ENCODE results near the gene WDR46.

WDR46 gene

GRCh38 chr6:33252759-33253158, 36.3 kb downstream of the WDR46 start:
- DNase-seq (ENCODE audit: low read depth in 2 of 2), result peak in 1 of 2 donors; percentile 38

GRCh38 chr6:33251395-33252012, 37.5 kb downstream of the WDR46 start:
- no peak for TF ChIP-seq CTCF (IDR thresholded peaks at IDR 0.05; ENCODE audit: low read depth, low read length)
- peak in 1 of 2 donors; percentile 18 for DNase-seq (ENCODE audit: low read depth in 2 of 2)
- no peak overlapping the region for H3K4me3 ChIP-seq (replicated peaks in 1 of 2; ENCODE audit: low read depth in 2 of 2, low read length in 2 of 2)

More at GRCh38 chr6:33252759-33253158, 36.3 kb downstream of the WDR46 start:
- no peak overlapping the region for H3K4me3 ChIP-seq (replicated peaks in 1 of 2; ENCODE audit: low read depth in 2 of 2, low read length in 2 of 2)
- no peak for TF ChIP-seq CTCF (IDR thresholded peaks at IDR 0.05; ENCODE audit: low read depth, low read length)

- H3K4me3 ChIP-seq (replicated peaks in 1 of 2; ENCODE audit: low read depth in 2 of 2, low read length in 2 of 2), result peak overlapping the region in 1 of 2 donors; percentile 2
- TF ChIP-seq CTCF (IDR thresholded peaks at IDR 0.05; ENCODE audit: low read depth, low read length), result no peak
- DNase-seq (ENCODE audit: low read depth in 2 of 2), result no peak
These were observed 38.3 kb downstream of the WDR46 start for GRCh38 chr6:33250731-33251130.

GRCh38 chr6:33249732-33250630, 39.1 kb downstream of the WDR46 start:
- peak overlapping the region; percentile 57 to 72 for H3K4me3 ChIP-seq (replicated peaks in 1 of 2; ENCODE audit: low read depth in 2 of 2, low read length in 2 of 2)
- peak; percentile 69 to 88 for DNase-seq (ENCODE audit: low read depth in 2 of 2)
- TF ChIP-seq CTCF (IDR thresholded peaks at IDR 0.05; ENCODE audit: low read depth, low read length), result no peak

- H3K4me3 ChIP-seq (replicated peaks in 1 of 2; ENCODE audit: low read depth in 2 of 2, low read length in 2 of 2), result peak overlapping the region; percentile 57 to 72
- DNase-seq (ENCODE audit: low read depth in 2 of 2), result peak; percentile 100
- no peak for TF ChIP-seq CTCF (IDR thresholded peaks at IDR 0.05; ENCODE audit: low read depth, low read length)
These were observed 39.9 kb downstream of the WDR46 start for GRCh38 chr6:33248932-33249731.

- peak; percentile 64 to 72 for DNase-seq (ENCODE audit: low read depth in 2 of 2)
- TF ChIP-seq CTCF (IDR thresholded peaks at IDR 0.05; ENCODE audit: low read depth, low read length), result no peak
- peak overlapping the region; percentile 49 to 57 for H3K4me3 ChIP-seq (replicated peaks in 1 of 2; ENCODE audit: low read depth in 2 of 2, low read length in 2 of 2)
These were observed 40.5 kb downstream of the WDR46 start for GRCh38 chr6:33248643-33248931.
